HepG2 (cell line): ENCODE measurements around the gene FLAD1.

Experiments used
- ATF6 ChIP-seq: sonication (generic); formaldehyde crosslinking; conservative IDR thresholded peaks from 2 replicates; pipeline ENCODE4 v1.4.0; 2020; ENCODE audit warnings: missing genetic modification reagents
- FOXO1 ChIP-seq: sonication (generic); formaldehyde crosslinking; IDR thresholded peaks from 2 replicates; pipeline ENCODE4 v1.4.0; 2020; ENCODE audit warnings: missing genetic modification reagents
- JUN ChIP-seq: sonication (generic); formaldehyde crosslinking; IDR thresholded peaks from 2 replicates; pipeline ENCODE4 v1.4.0; 2020; ENCODE audit warnings: mild to moderate bottlenecking, missing genetic modification reagents
- POLR2AphosphoS5 ChIP-seq: IDR thresholded peaks from 2 replicates; pipeline ENCODE4 v1.6.1; 2012; ENCODE audit warnings: low read depth, low read length
- SMC3 ChIP-seq: IDR thresholded peaks from 2 replicates; pipeline ENCODE4 v1.6.1; 2011; ENCODE audit warnings: low read length, improper control_type of control experiment
- TCF12 ChIP-seq, 2 experiments: fragments of 450-650 bp in 1 of 2; sonication (generic) in 1 of 2; formaldehyde crosslinking in 1 of 2; IDR thresholded peaks; 2 replicates each; pipeline versions ENCODE4 v1.6.1 to v1.8.0; 2017 to 2022; ENCODE audit warnings: antibody characterized with exemption in 1 of 2, mild to moderate bottlenecking in 1 of 2, missing genetic modification reagents in 1 of 2, moderate library complexity in 1 of 2
- ZFP1 ChIP-seq: IDR thresholded peaks from 2 replicates; pipeline ENCODE4 v1.6.1; 2016
- ZNF335 ChIP-seq: sonication (generic); formaldehyde crosslinking; IDR thresholded peaks from 2 replicates; pipeline ENCODE4 v1.4.0; 2020; ENCODE audit warnings: missing genetic modification reagents
- ZNF616 ChIP-seq: sonication (generic); formaldehyde crosslinking; IDR thresholded peaks from 2 replicates; pipeline ENCODE4 v1.5.0; 2020; ENCODE audit warnings: low read depth, mild to moderate bottlenecking, missing genetic modification reagents
- TF ChIP-seq, protein P1 (sequence below): sonication (generic); formaldehyde crosslinking; IDR thresholded peaks from 2 replicates; pipeline ENCODE4 v1.5.0; 2020; ENCODE audit warnings: mild to moderate bottlenecking, missing genetic modification reagents, moderate library complexity
- TF ChIP-seq, protein P2 (sequence below): sonication (generic); formaldehyde crosslinking; IDR thresholded peaks from one replicate; pipeline ENCODE4 v1.5.1; 2020; ENCODE audit warnings: mild to moderate bottlenecking, missing genetic modification reagents; ENCODE audit errors: not compliant biosample characterization
- TF ChIP-seq, protein P3 (sequence below): sonication (generic); formaldehyde crosslinking; IDR thresholded peaks from 2 replicates; pipeline ENCODE4 v1.4.0; 2020; ENCODE audit warnings: low read depth, mild to moderate bottlenecking, missing genetic modification reagents

DNA sequence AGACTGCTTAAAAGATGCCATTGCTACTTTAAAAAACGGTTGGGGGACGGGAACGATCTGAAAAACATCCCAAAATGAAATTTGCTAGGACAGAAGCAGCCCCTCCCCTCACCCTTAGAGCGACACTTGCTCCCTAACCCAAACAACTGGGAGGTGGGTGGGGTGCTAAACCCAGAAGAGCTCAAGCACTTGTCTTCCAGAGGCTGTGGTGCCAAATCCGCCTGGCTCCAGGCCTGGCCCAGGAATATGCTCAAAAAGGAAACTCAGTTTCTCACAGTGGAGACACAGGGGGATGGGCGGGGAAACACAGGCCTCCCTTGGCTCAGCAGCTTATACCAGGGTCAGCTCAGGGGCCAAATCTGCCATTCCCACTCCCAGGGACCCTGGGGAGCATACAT lies 26.6 kb upstream of the FLAD1 start:
- TF ChIP-seq ZNF616 (CRISPR knock-in tag) (no peak), POLR2AphosphoS5 (no peak; the same call in 1 of the 2 replicates), TCF12 (IDR thresholded peaks at IDR 0.05) (no peak), TCF12 (CRISPR knock-in tag; IDR thresholded peaks at IDR 0.05) (no peak), SMC3 (no peak), ZNF335 (CRISPR knock-in tag) (no peak), ATF6 (CRISPR knock-in tag) (no peak), JUN (no peak), FOXO1 (CRISPR knock-in tag) (no peak), ZFP1 (CRISPR knock-in tag) (no peak)
- TF ChIP-seq, protein P1, sequence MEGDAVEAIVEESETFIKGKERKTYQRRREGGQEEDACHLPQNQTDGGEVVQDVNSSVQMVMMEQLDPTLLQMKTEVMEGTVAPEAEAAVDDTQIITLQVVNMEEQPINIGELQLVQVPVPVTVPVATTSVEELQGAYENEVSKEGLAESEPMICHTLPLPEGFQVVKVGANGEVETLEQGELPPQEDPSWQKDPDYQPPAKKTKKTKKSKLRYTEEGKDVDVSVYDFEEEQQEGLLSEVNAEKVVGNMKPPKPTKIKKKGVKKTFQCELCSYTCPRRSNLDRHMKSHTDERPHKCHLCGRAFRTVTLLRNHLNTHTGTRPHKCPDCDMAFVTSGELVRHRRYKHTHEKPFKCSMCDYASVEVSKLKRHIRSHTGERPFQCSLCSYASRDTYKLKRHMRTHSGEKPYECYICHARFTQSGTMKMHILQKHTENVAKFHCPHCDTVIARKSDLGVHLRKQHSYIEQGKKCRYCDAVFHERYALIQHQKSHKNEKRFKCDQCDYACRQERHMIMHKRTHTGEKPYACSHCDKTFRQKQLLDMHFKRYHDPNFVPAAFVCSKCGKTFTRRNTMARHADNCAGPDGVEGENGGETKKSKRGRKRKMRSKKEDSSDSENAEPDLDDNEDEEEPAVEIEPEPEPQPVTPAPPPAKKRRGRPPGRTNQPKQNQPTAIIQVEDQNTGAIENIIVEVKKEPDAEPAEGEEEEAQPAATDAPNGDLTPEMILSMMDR (CRISPR knock-in tag), result no peak
- TF ChIP-seq, protein P2, sequence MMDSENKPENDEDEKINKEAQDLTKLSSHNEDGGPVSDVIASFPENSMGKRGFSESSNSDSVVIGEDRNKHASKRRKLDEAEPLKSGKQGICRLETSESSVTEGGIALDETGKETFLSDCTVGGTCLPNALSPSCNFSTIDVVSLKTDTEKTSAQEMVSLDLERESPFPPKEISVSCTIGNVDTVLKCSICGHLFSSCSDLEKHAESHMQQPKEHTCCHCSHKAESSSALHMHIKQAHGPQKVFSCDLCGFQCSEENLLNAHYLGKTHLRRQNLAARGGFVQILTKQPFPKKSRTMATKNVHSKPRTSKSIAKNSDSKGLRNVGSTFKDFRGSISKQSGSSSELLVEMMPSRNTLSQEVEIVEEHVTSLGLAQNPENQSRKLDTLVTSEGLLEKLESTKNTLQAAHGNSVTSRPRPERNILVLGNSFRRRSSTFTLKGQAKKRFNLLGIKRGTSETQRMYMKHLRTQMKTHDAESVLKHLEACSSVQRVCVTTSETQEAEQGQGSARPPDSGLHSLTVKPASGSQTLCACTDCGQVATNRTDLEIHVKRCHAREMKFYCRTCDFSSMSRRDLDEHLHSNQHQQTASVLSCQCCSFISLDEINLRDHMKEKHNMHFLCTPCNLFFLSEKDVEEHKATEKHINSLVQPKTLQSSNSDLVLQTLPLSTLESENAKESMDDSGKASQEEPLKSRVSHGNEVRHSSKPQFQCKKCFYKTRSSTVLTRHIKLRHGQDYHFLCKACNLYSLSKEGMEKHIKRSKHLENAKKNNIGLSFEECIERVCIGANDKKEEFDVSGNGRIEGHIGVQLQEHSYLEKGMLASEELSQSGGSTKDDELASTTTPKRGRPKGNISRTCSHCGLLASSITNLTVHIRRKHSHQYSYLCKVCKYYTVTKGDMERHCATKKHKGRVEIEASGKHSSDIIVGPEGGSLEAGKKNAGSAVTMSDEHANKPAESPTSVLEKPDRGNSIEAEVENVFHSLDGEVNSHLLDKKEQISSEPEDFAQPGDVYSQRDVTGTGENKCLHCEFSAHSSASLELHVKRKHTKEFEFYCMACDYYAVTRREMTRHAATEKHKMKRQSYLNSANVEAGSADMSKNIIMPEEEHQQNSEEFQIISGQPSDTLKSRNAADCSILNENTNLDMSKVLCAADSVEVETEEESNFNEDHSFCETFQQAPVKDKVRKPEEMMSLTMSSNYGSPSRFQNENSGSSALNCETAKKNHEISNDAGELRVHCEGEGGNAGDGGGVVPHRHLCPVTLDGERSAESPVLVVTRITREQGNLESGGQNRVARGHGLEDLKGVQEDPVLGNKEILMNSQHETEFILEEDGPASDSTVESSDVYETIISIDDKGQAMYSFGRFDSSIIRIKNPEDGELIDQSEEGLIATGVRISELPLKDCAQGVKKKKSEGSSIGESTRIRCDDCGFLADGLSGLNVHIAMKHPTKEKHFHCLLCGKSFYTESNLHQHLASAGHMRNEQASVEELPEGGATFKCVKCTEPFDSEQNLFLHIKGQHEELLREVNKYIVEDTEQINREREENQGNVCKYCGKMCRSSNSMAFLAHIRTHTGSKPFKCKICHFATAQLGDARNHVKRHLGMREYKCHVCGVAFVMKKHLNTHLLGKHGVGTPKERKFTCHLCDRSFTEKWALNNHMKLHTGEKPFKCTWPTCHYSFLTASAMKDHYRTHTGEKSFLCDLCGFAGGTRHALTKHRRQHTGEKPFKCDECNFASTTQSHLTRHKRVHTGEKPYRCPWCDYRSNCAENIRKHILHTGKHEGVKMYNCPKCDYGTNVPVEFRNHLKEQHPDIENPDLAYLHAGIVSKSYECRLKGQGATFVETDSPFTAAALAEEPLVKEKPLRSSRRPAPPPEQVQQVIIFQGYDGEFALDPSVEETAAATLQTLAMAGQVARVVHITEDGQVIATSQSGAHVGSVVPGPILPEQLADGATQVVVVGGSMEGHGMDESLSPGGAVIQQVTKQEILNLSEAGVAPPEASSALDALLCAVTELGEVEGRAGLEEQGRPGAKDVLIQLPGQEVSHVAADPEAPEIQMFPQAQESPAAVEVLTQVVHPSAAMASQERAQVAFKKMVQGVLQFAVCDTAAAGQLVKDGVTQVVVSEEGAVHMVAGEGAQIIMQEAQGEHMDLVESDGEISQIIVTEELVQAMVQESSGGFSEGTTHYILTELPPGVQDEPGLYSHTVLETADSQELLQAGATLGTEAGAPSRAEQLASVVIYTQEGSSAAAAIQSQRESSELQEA (CRISPR knock-in tag), result no peak
- TF ChIP-seq, protein P3, sequence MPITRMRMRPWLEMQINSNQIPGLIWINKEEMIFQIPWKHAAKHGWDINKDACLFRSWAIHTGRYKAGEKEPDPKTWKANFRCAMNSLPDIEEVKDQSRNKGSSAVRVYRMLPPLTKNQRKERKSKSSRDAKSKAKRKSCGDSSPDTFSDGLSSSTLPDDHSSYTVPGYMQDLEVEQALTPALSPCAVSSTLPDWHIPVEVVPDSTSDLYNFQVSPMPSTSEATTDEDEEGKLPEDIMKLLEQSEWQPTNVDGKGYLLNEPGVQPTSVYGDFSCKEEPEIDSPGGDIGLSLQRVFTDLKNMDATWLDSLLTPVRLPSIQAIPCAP (CRISPR knock-in tag), result no peak
